GM23248 (cell line): ENCODE measurements around the gene ZDHHC14.

Source experiments
- EZH2 ChIP-seq: fragments of 200-600 bp; sonication (generic); IDR thresholded peaks from 2 replicates; pipeline ENCODE4 v1.6.1; 2018; ENCODE audit warnings: antibody characterized with exemption, mild to moderate bottlenecking; ENCODE audit not compliant: insufficient read depth, poor library complexity, severe bottlenecking
- EZH2phosphoT487 ChIP-seq: fragments of 200-600 bp; sonication (generic); IDR thresholded peaks from 2 replicates; pipeline ENCODE4 v1.6.1; 2018; ENCODE audit warnings: antibody characterized with exemption, moderate library complexity, mild to moderate bottlenecking, low read depth; ENCODE audit not compliant: insufficient read depth

DNA sequence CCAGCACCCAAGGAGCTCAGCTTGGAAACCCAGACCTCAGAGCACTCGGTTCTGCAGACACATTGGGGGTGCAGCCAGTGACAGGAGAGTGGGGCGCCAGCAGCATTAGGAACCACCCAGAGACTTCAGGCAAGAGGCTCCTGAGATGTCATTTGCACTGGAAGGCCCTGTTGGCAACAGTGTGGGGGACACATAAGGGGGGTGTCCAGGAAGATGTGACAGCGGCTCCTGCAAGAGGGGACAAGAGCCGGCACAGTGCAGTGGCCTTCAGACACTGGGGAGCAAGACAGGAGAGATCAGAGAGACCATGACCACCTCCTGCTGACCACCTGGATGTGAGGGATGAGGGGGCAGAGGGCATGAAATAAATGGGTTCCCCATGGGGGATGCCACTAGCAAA lies 235.0 kb downstream of the ZDHHC14 start:
- no peak for TF ChIP-seq EZH2phosphoT487
- no peak for TF ChIP-seq EZH2
